GM12891 (cell line): ENCODE data around the gene MYO3A.

Experiments
- POLR2A ChIP-seq: IDR thresholded peaks from 2 replicates; pipeline ENCODE4 v1.6.1; 2011; ENCODE audit warnings: low read depth, low read length, control low read depth
- POLR2AphosphoS5 ChIP-seq: IDR thresholded peaks from 2 replicates; pipeline ENCODE4 v1.6.1; 2011; ENCODE audit warnings: low read depth, low read length, control low read depth
- POU2F2 ChIP-seq: IDR thresholded peaks from 2 replicates; pipeline ENCODE4 v1.6.1; 2011; ENCODE audit warnings: low read depth, mild to moderate bottlenecking, control low read depth, low read length, moderate library complexity

- no peak for TF ChIP-seq POLR2AphosphoS5
- no peak for TF ChIP-seq POLR2A
- TF ChIP-seq POU2F2, result no peak
Measured at GRCh38 chr10:25959540-25960232, 25.7 kb downstream of the MYO3A start.
